HG03103 (cell line): ENCODE measurements around the gene CLSTN1.
A peak's percentile ranks its signal among the peaks of the same experiment; 100 is the strongest.
"Not testable (repeated sequence)": the region's sequence is repeated elsewhere in the genome, so short reads cannot be mapped to it uniquely, and the experiment has no call there.

Experiments
- ATAC-seq: cut with Tn5 transposase; IDR thresholded peaks from one replicate; pipeline ENCODE4 v1.9.1; 2021; ENCODE audit warnings: low read depth; ENCODE audit not compliant: unreplicated experiment

CLSTN1 gene

DNA sequence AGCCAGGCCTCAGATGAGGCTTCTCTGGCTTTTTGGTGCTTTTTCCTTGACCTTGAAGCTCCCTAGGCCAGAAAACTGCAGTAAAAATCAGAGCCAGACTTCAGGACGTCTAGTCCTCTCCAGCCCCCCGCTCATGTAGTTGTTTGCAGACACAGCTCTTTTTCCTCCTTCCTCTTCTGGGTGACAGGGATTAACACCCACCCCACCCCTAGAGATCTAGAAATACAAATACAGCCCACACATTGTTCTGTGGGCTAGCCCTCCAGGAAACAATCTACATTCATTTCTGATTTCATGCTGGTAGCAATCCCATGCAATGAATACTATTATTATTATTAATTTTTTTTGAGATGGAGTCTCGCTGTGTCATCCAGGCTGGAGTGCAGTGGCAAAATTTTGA is 9.9 kb upstream of the CLSTN1 start:
- no peak for ATAC-seq

GRCh38 chr1:9827558-9828185 is 3.9 kb upstream of the CLSTN1 start:
- no peak for ATAC-seq

GRCh38 chr1:9826616-9827015 is 2.9 kb upstream of the CLSTN1 start:
- no peak for ATAC-seq

DNA sequence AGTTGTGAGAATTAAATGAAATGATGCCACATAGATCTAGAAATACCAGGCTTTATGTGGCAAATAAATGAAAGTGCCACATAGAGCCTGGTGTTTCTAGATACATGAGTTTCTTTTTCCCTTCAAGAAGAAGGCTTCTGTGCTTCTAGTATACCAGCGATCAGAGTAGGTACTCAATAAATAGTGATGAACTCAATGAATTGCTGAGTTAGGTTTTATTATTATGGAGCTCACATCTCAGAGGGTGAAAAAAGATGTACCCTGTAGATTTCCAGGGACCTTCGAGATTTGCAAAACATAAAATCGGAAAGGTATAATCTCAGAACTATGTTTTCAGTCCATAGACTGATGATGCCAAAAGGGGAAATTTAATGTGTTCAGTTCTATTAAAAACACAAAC is 2.3 kb upstream of the CLSTN1 start:
- ATAC-seq: no peak

- ATAC-seq: no peak
These were observed 1.6 kb upstream of the CLSTN1 start for GRCh38 chr1:9825093-9826074.

DNA sequence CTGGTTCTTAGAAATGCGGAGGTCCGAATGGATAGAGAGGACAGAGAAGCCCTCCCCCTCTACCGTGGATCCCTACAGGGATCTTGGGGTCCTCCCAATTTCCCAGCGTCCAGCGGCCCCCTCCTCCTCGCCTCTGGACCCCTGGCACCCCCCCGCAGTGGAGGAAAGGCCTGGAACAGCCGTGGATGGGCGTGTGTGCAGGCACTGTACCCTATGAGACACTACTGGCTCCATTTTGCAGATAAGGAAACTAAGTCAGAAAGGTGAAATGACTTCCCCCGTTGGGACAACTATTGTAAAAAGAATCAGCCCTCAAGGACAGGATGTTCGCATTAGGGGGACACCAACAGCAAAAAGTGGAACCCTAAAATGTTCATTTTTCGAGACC is 931 bp upstream of the CLSTN1 start:
- ATAC-seq: no peak

- no peak for ATAC-seq
These were observed 147 bp downstream of the CLSTN1 start for GRCh38 chr1:9823693-9823942.

GRCh38 chr1:9822897-9823692 is 670 bp downstream of the CLSTN1 start:
- peak; percentile 15 for ATAC-seq

DNA sequence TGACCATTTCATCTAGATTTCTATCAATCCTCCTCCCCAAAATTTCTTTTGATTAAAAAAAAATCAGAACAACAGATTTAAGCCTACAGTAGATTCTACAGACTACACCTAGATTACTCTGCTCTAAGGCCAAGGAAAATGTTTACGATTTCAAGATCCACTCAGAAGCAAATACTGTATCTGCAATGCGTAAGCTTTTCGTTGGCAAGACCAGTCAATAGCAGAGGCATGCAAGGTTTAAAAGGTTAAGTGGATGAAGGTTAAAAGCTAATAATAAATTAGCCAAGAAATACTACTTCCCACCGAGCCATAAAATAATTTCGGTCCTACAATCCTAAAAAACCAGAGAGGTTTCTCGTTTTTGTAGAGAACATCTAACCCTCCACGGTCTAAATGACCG is 1.3 kb downstream of the CLSTN1 start:
- ATAC-seq: no peak

GRCh38 chr1:9821710-9822109 is 2.1 kb downstream of the CLSTN1 start:
- no peak for ATAC-seq

GRCh38 chr1:9820521-9820920 is 3.2 kb downstream of the CLSTN1 start:
- no peak for ATAC-seq

GRCh38 chr1:9817734-9818133 is 6.0 kb downstream of the CLSTN1 start:
- ATAC-seq: no peak

- ATAC-seq: no peak
These were observed 7.6 kb downstream of the CLSTN1 start for GRCh38 chr1:9816199-9816598.

DNA sequence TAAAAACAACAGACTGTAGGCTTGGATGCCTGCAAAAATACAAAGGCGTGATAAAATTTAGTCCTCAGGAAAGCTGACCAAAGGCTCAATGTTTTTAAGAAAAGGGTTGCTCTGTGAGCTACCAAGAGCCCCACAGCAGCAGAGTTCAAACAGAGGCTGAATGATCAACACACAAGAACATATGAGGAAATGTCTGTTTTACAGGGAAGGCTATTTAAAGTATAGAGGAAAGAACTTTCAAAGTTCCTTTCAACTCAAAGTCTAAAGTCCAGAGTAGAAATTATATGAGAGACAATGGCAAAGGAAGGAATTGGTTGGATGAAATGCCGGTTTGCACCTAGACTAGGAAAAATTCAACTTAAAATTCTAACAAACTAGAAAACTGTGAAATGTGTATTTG is 8.6 kb downstream of the CLSTN1 start:
- ATAC-seq: no peak

- ATAC-seq: no peak
These were observed 9.1 kb downstream of the CLSTN1 start for GRCh38 chr1:9814619-9815018.

GRCh38 chr1:9811239-9811966 is 12.4 kb downstream of the CLSTN1 start:
- no peak for ATAC-seq

DNA sequence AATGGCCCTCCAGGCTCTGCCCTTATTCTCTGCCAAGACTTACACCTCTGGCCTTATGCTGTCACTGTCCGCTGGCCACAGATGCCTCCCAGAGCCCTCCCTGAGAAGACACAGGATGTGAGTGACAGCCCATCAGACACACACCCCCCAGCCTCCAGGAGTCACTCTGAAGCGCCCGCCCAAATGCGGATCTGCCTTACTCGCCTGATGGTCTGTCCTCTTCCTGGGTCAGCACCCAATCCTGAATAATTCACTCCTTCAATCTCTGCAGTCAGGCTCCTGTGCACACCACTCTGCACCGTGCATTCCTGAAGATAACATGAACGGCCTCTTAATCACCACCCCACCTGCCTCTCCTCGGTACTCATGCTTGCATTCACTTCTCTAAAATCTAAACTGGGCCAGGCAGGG is 14.7 kb downstream of the CLSTN1 start:
- ATAC-seq: no peak

DNA sequence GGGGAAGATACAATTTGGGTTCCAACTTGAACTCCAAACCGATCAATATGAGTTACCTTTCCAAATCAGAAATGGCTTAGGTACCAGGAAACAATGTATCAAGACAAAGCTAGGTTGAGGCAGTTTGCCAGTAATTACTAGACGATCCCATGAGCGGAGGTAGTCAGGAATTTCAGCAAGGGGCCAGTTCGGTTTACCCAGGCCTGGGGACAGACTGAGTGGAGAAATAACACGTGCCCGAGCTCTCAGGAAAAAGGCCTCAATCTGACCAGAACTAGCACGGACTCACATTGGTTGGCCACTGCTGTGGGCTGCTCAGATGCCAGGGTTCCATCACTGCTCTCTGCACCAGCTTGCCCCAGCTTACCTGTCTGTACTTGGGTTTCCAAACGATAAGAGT is 15.3 kb downstream of the CLSTN1 start:
- ATAC-seq: no peak

DNA sequence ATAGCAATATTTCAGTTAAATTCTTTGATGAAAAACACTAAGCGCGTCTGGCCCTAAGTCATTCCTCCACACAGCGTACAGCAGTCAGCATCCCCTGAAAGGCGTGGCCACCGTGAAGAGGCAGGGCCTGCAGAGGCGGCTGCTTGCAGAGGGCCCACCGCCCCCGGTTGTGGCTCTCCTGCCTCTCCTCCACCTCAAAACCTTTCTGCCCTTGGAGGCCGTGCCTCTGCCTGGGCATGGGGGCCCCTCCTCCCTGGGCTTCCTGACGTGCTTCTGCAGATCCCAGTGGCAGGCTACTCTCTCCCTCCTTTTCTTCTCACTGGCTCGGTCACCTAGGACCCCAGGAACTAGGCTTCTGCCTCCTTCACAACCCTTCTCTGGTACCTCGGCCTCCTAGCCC is 16.2 kb downstream of the CLSTN1 start:
- ATAC-seq: no peak

DNA sequence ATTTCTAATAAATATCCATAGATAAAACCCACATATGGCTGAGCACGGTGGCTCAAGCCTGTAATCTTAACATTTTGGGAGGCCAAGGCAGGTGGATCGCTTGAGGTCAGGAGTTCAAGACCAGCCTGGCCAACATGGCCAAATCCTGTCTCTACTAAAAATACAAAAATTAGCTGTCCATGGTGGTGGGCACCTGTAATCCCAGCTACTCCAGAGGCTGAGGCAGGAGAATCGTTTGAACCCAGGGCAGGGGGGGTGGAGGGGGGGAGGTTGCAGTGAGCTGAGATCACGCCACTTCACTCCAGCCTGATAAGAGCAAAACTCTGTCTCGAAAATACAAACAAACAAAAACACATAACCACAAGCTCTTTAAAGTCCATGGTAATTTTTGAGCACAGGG is 17.8 kb downstream of the CLSTN1 start:
- not testable (repeated sequence) for ATAC-seq

DNA sequence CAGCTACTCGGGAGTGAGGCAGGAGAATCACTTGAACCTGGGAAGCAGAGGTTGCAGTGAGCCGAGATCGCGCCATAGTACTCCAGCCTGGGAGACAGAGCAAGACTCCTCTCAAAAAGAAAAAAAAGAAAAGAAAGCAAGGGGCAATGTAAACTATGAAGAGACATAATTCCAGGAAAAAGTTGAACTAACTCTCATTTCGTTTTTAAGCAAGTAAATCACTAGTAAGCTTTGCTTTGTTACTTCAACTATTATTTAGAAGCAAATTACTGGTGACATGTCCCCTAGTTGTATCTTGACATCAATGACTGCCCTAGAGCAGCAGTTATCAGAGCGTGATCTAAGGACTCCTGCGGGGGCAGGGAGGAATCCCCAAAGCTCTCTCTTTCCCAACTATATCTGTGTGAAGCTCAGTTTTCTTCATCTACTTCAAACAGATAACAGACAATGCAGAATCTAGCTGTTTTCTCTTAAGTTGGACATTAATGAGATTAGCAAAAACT is 18.7 kb downstream of the CLSTN1 start:
- no peak for ATAC-seq
